Esophagus squamous epithelium (tissue), 4 donors: ENCODE measurements around the gene NPHP4.

Source experiments
- POLR2A ChIP-seq, 4 donors: fragments of 450-650 bp; IDR thresholded peaks; one replicate each; pipeline ENCODE4 v1.6.1; 2017; ENCODE audit warnings: antibody characterized with exemption in 4 of 4, mild to moderate bottlenecking in 4 of 4, moderate library complexity in 3 of 4
- TF ChIP-seq, protein P1 (sequence below), 6 experiments: fragments of 450-650 bp in 4 of 6; fragments of 200-600 bp in 2 of 6; sonication (generic) in 2 of 6; IDR thresholded peaks; one replicate each; pipeline ENCODE4 v1.5.1; 2016 to 2019; ENCODE audit warnings: antibody characterized with exemption in 6 of 6, mild to moderate bottlenecking in 4 of 6, moderate library complexity in 4 of 6

DNA sequence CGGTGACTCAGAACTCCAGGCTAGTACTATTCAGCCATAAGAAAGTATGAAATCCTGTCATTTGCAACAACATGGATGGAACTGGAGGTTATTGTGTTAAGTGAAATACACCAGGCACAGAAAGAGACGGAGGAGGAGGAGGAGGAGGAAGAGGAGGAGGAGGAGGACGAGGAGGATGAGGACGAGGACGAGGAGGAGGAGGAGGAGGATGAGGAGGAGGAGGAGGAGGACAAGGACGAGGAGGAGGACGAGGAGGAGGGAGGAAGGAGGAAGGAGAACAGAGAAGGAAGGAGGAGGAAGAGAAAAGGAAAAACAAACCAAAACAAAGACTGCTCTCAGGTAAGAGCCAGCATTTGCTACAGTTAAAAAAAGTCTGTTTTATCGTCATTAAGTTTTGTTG, 178.7 kb downstream of the NPHP4 start:
- TF ChIP-seq, protein P1, sequence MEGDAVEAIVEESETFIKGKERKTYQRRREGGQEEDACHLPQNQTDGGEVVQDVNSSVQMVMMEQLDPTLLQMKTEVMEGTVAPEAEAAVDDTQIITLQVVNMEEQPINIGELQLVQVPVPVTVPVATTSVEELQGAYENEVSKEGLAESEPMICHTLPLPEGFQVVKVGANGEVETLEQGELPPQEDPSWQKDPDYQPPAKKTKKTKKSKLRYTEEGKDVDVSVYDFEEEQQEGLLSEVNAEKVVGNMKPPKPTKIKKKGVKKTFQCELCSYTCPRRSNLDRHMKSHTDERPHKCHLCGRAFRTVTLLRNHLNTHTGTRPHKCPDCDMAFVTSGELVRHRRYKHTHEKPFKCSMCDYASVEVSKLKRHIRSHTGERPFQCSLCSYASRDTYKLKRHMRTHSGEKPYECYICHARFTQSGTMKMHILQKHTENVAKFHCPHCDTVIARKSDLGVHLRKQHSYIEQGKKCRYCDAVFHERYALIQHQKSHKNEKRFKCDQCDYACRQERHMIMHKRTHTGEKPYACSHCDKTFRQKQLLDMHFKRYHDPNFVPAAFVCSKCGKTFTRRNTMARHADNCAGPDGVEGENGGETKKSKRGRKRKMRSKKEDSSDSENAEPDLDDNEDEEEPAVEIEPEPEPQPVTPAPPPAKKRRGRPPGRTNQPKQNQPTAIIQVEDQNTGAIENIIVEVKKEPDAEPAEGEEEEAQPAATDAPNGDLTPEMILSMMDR (IDR thresholded peaks at IDR 0.05): no peak
- TF ChIP-seq POLR2A (IDR thresholded peaks at IDR 0.05): no peak
